NCI-H748 treated with DMSO at 0.1 percent for 48 hours (cell line): ENCODE data around the gene AMZ1.
"Not testable (repeated sequence)": the region's sequence is repeated elsewhere in the genome, so short reads cannot be mapped to it uniquely, and the experiment has no call there.

ENCODE experiments used
- DNase-seq: peaks from one replicate; lab custom pipeline; 2025; lab: John Stamatoyannopoulos, UW

Gene AMZ1

DNA sequence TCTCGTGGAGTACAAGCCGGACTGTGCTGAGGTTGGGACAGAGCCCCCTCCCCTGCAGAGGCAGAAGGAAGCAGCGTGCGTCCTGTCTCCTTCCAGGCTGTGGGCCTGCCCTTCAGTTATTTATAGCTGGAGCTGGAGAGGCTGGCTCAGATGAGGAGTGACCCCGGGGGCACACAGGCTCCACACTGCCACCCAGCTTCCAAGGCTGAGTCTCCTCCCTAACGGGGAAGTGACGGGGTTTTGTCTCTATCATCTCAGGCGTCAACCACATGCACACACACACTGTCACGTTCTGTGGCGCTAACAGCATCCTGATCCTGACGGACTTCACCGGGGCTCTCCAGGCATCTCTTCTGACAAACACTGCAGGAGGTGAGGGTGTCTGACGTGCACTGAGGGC lies 25.4 kb downstream of the AMZ1 start:
- DNase-seq: no peak

DNA sequence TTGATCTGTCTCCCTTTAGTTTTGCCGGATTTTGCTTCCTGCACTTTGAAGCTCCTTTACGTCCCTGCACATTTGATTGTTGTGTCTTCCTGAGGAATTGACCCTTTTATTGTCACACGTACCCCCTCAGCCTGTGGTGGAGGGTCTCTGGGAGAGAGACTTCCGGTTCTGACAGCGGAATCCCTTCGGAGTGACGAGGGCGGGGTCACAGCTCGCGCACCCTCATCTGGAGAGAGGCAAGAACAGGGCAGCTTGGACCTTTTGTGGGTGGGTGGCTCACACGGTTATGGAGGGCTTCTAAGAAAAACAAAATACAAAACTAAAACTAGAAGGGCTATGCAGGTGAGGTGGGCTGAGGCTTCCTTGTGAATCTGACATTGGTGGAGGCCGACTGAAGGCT lies 26.0 kb downstream of the AMZ1 start:
- no peak for DNase-seq

DNA sequence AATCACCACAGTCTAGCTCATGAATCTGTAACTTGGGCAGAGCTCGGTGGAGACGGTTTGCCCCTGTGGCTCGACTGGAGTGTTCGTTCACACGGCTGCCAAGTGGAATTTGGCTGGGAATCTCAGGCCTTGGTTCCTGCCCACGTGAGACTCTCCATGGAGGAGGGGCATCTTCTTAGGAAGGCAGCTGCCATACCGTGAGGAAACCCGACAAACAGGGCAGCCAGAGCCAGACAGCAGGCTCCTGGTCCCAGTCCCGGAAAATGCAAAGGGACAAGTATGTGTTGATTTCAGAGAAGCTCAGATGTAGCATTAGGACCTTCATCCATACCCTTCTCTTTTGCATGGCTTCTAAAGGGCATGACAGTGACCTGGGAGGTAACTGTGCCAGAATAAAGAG lies 26.6 kb downstream of the AMZ1 start:
- no peak for DNase-seq

DNA sequence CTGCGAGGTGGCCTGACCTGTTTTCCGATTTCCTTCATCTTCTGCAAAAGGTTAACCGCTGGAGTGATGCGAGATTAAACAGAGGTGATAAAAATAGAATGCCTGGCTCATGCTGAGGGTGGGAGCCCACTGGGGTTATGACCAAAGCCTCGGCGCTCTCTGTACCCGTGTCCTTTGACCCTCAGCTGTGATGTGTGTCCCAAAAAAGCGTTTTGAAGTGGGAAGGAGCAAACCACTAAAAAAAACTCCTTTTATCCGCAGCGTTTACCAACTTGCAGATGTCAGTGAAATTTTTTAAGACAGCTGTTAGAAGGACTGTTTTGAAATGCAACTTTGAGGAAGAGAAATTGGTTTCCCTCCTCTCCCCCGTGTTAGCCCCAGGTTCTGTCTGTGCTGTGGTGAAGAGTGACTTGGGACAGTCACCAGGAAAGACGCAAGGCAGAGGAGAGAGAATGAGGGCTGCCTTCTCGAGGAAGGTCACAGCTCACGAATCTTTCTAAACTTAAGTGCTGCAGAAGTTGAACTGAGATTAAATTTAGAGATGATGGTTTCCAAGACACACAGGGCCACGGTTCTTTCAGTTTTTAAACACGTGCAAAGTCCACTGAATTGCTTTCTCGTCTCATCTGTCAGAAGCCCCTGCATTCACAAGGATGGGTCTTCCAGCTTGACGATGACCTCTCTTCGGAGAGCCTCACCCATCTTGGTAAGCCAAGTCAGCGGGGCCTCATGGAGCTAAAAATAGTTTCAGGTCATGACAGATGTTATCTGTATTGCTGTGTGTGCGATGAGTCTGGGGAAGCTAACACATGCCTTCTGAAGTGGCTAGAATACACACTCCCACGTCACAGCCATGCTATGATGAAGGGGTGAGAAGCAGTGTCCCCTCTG lies 27.6 kb downstream of the AMZ1 start:
- DNase-seq: no peak

DNA sequence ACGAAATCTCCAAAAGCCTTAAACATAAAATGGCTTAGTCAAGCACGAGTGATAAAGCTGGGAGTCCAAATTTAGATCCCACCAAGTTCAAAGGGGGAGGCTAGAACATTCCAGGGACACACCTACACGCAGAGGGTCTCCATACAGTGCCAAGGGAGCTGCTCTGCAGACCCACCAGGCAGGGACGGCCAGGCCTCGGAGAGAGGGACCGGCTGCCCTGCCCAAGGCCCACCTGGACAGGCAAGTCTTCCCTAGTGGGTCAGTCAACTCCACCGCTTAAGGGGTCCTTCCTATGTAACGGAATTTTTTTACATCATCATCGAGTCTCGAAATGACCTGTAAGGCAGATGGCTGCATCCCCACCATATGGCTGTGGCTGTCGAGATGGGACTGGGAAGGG lies 28.5 kb downstream of the AMZ1 start:
- no peak for DNase-seq

DNA sequence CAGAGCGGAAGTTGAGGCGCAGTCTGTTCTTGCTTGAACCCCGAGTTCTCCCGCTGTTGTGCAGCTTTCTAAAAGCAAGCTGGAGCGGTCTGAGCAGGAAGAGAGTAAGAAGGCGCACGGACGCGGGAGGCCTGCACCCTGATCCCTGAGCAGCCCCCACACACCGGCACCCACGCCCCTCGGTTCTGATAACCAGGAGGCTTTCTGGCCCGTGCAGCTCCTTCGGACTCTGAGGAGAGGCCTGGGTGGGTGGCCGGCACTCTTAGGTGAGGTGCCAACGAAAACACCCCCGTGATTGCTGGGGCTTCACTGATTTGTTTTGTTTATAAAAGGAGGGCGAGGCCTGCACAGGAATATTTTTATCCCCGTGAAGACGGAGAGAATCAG lies 28.9 kb downstream of the AMZ1 start:
- no peak for DNase-seq

DNA sequence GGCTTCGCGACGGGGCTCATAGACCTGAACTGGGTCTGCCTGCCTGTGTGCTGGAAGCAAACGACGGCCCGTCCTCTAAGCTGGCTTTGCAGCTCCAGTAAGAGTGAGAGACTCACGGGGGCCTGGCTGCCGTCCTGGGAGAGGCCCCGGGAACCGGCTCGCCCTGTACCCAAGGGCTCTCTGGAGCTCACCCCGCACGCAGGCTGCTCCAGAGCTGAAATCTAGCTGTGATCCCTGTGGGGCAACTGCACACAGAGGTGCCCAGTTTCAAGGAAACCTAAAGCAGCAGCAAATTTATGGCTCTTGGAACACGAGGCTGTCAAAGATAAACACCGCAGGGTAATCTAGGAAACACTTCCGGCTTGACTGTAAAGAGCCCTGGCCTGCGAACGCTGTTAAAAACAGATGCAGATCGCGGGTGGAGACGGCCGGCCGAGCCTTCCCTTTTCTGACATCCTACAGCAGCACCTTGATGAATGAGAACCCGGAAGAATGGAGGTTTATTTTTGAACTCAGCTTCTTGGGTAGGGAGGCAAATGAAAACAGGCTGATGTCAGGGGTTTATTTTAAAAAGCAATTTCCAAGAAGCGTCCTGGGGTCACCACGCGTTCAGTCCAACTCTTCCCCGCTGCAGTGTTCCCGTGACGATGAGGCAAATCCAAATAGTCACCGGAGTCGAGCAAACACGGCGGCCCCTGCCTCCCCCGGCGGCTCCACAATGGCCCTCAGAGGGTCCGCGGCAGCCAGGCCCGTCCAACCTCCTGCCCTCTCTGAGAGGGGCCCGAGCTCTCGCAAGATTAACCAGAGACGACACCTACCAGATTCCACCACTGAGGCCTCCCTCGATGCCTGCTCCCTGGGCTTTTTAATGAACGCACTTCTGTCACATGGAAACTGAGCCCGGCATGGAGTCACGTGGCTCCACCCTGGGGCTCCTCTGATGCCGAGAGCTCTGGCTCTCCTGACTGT lies 29.6 kb downstream of the AMZ1 start:
- DNase-seq: no peak

DNA sequence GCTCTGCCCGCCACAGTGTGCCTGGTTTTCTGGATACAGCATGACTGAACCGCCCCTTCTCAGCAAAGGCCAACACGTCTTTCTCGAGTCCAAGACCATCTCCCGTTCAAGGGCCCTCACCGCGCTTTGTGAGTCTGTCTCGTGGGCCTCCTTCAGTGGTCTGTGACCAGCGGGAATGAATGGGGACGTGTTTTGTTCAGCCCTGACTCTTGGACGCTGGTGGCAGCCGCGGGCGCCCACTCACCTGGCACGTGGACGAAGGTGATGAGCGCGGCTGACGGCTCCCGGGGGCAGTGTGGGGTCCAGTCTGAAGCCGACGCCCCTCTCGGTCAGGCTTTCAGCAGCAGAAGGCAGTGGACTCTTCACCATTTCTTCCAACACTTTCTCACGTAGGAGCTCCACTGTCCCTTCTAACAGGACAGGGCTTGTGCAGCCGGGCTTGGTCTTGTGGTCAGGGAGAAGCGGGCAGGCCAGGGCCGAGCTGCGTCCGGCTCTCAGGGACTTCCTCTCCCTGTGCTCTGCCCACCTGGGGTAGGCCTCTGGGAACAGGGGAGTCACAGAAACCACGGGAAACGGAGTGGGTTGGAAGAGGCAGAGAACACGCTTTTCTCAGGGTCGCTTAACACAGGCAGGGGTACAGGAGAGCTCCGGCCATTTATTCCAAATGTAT lies 30.4 kb downstream of the AMZ1 start:
- no peak for DNase-seq

DNA sequence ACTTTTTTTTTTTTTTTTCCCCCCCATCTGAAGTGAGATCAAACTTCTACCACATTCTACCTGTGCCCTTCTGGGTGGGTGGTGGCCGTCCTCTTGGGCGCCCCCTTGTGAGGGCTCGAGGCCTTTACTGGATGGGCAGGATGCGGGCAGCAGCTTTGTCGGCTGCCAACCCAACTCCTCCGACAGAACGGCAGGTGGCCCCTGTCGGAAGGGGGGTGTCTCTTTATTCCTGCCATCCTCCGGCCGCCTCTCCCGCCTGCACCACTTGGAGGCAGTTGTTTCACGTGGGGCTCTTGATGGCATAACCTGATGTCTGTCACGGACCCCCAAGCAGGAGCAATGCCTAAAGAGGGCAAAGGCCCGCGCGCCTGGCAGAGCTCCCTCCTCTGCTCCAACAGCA lies 31.0 kb downstream of the AMZ1 start:
- no peak for DNase-seq

DNA sequence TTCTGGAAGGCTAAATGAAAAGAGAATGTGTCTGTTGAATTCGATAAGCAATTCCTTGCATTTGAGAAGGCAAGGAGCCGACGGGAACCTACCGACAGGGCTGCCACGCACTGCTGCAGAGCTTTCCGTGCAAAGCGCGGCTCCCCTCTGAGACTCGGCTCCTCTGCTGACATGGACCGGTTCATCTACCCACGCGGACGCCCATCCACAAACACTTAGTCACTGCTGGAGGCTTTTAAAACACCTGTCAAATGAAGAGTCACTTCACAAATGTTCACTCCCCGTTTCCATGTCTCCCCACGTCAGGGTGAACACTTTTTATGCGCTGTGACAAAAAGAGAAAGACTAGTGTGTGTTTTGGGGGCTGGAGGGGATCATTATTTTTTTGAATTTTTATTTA lies 32.0 kb downstream of the AMZ1 start:
- DNase-seq: no peak

DNA sequence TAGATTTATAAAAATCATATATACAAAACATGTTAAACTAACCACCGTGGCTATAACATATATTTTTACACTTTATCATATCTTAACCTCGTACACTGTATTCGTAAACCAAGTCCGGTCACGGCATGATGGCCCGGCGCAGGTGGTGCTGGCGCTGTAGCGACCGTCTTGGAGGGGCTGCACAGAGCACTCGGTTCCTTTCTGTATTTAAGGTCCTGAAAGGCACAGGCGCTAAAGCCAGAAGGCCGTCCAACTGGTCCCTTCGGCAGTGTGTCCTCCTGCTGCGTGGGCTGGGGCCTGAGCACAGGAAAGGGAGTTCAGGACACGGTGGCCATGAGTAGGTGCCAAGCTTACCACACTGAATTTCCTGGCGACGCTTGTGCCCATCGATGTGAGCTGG lies 33.8 kb downstream of the AMZ1 start:
- DNase-seq: no peak

DNA sequence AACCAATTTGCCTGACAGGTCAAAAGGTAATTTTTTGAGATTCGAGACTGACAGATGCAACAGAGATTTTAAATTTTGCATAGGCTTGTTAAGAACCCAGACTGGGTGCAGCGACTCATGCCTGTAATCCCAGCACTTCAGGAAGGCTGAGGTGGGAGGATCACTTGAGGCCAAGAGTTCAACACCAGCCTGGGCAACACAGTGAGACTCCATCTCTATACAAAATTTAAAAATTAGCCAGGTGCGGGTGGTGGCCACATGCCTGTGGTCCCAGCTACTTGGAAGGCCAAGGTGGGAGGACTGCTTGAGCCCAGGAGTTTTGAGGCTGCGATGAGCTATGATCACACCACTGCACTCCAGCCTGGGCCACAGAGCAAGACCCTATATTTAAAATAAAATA lies 34.6 kb downstream of the AMZ1 start:
- no peak for DNase-seq

DNA sequence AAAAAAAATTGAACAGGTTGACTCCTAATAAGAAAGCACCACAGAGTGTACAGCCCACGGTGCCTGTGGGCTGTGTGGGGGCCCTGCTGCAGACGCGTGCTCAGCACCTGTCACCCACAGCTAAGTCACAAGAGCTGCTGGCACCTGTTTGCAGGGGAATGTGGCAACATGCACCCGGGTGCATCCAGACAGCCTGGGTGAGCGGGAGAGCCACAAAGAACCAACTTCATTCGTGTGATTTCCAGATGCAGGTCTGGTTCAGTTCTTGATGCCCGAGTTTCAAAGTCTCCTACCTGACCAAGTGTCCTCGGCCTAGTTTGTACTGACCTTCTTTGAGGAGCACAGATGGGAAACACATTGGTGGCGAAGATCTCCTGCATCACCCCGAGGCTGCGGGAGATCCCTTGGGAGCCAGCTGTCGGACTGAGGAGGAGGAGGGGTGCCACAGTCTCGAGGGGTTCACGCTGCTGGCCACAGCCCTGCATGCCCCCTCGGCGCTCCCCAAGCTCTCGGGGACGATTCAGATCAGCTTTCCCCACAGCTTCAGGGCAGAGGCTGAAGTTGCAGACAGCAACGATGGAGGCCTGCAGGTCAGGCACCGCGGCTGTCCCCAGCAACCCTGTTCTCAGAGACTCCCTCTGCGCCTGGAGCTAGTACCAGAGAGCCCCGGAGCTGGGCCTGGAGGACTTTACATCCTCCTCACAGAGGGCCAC lies 35.3 kb downstream of the AMZ1 start:
- DNase-seq: no peak

DNA sequence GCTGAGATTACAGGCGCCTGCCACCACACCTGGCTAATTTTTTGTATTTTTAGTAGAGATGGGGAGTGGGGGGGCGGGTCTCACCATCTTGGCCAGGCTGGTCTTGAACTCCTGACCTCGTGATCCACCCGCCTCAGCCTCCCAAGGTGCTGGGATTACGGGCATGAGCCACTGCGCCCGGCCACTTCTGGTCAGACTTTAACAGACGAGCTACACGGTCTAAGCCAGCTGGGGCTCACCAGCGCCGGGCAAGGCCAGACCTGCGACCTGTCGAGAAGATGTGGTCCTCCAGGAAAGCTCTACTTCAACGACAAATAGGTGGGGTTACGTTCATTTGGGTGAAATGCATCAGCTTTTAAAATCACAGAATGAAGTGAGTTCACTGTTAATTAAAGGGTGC lies 36.0 kb downstream of the AMZ1 start:
- DNase-seq: not testable (repeated sequence)

DNA sequence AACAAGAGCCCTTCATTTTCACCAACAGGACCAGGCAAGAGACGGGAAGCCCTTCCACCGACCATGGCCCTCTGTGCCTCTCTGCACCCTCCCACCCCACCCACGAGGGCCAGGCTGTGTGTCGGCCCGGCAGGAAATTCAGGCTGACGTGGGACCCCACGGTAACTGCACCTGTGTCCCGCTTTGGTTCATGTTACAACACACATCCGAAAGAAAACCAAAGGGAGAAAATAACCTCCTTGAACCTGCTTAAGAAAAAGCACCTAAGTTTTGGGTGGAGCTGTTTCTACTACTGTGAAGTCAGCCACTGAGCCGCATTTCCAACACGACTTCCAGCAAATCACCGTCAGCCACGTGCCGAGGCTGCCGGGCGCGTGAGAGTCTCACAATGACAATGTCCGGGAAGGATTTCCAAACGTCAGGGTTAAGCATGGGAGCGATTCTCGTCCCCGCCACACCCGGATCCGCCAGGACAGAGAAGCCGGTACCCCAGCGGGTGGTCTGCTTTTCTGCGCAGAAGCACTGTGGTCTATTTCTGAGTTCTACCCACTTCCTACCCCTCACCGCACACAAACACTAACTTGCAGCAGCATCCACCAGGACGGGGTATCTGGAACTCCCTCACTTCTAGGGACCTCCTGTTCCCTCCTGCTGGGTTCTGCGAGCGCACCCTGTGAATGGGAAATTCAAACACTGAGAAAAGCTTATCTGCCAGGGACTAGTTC lies 36.6 kb downstream of the AMZ1 start:
- no peak for DNase-seq

DNA sequence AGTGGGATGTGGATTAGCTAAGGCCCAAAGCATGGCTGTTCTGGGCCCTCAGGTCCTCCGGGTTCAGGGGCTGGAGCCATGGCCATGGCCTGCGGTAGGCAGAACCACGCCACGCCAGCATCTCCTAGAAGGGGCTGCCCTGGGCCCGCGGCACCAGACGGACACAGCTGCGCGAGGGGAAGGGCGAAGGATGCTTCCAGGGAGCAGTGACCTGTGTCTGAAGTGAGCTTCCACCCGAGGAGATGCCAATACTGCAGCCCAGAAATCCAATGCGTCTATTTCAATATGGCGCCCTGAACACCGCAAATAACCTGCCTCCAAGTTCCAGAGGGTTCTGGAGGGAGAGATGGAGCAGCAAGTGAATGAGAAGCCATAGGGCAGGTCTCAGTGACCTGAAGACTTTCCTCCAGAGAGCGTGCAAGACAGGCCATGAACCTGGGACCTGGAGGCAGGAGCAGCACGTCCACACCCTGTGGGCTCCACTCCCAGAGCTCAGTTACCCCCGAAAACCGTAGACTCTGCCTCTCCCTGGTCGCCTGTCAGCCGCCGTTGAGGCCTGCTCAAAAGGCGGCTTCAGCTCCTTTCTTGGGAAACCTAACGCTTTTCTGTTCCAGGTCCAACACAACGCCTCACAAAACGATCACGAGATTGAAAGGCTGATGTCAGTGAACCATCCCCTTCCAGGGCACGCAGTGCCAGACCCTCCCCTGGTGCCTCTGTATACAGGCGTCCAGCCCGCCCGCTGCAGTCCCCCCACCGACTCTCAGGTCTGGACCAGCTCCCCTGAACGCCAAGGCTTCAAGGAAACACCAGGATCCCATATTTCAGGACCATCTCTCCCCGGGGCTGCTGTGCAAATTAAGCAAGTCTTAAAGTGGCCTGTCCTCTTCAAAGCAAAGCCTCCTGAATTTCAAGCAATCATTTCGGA lies 37.4 kb downstream of the AMZ1 start:
- DNase-seq: no peak

DNA sequence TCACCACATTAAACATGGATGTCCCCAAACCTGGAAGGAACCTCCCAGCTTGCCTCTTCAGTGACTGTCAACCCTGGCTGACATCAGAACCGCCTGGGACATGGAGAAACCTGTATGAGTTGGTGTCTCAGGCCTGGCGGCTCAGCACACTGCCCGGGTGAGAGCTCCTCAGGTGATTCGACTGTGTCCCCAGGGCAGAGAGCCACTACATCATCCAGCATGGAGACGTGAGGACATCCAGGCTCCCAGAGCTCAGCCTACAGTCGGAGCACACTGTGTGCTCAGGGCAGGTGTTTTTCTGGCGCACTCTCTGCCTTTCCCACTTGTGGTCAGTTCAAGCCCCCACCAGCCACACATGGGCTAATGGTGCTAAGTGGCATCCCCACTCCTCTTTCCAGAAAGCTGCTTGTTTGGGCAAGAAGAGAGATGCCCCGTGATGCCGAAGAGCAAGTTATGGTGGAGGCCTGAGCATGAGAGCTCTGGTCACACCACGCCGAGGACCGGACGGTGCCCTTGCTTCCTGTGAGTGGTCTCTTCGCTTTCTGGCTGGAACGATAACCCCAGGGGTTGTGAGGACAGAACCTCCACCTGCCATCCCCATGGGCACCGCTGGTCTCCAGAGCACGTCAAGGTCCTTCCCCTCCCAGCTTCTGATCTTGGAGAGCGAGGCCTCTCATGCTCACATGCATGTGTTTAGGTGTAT lies 38.5 kb downstream of the AMZ1 start:
- no peak for DNase-seq

DNA sequence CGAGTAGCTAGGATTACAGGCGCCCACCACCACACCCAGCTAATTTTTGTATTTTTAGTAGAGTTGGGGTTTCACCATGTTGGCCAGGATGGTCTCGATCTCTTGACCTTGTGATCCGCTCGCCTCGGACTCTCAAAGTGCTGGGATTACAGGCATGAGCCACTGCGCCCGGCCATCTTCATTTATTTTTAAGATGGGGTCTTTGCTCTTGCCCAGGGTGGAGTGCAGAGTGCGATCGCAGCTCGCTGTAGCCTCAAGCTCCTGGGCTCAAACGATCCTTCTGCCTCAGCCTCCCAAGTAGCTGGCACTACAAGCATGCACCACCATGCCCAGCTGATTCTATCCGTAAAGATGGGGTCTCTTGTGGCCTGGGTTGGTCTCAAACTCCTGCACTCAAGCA lies 39.2 kb downstream of the AMZ1 start:
- DNase-seq: not testable (repeated sequence)

DNA sequence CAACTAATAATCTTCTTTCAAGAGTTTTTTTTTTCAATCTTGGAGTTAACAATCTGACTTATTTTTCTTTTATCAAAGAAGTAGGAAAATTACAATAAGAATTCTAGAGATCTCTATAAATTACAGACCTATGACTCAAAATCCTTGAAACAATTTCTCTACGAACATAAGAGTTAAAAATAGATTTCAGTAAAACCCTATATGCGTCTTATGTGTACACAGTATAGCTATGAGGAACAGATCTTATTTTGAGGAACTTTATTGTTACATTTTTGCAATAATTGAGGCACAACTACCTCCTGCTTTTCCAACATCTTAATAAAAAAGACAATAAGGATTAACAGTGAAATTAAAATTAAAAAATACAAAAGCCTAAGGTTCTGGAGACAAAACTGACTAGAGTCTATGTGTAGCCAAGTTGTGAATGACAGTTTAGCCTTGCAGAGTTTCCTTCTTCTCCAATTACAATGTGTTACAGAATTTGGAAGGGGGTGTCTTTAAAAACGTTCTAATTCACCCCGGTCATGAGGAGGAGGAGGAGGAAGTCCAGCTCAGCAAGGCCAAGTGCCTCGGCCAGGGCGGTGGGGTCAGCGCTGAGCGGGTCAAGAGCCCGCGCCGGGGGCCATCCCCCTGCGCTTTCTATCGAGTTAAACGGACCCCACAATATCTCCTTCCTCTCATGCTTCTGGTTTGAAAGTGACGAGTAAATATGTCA lies 40.5 kb downstream of the AMZ1 start:
- no peak for DNase-seq
